HFF-Myc (cell line): ENCODE results near the gene EDIL3.
"Not testable (repeated sequence)": the region's sequence is repeated elsewhere in the genome, so short reads cannot be mapped to it uniquely, and the experiment has no call there.

Experiments
- DNase-seq: peaks from one replicate; pipeline ENCODE4 v3.0.0-alpha.2; 2011; ENCODE audit warnings: low read depth; ENCODE audit errors: extremely low read depth
- H3K4me3 ChIP-seq: replicated peaks from 2 replicates; pipeline ENCODE4 v1.5.1; 2011; ENCODE audit warnings: low read depth, mild to moderate bottlenecking, control low read depth, low read length
- CTCF ChIP-seq: IDR thresholded peaks from 2 replicates; pipeline ENCODE4 v1.5.1; 2012; ENCODE audit warnings: mild to moderate bottlenecking, low read depth, low read length, control low read depth; ENCODE audit errors: missing control alignments

EDIL3 gene

GRCh38 chr5:84299959-84300358, 84.7 kb downstream of the EDIL3 start:
- no peak for TF ChIP-seq CTCF
- DNase-seq: no peak
- no peak overlapping the region for H3K4me3 ChIP-seq

GRCh38 chr5:84298628-84299027, 86.1 kb downstream of the EDIL3 start:
- no peak for TF ChIP-seq CTCF
- no peak overlapping the region for H3K4me3 ChIP-seq
- DNase-seq: no peak

- not testable (repeated sequence) for H3K4me3 ChIP-seq, DNase-seq
Observed at GRCh38 chr5:84297641-84298040, 87.0 kb downstream of the EDIL3 start.

GRCh38 chr5:84292788-84293653, 91.7 kb downstream of the EDIL3 start:
- no peak for DNase-seq
- H3K4me3 ChIP-seq: no peak overlapping the region
- no peak for TF ChIP-seq CTCF

GRCh38 chr5:84292000-84292642, 92.6 kb downstream of the EDIL3 start:
- no peak for TF ChIP-seq CTCF
- DNase-seq: no peak
- H3K4me3 ChIP-seq: no peak overlapping the region

GRCh38 chr5:84290673-84291072, 94.0 kb downstream of the EDIL3 start:
- TF ChIP-seq CTCF: no peak
- H3K4me3 ChIP-seq: no peak overlapping the region
- DNase-seq: no peak

- no peak for TF ChIP-seq CTCF
- no peak for DNase-seq
Observed at GRCh38 chr5:84290161-84290560, 94.5 kb downstream of the EDIL3 start.

More at GRCh38 chr5:84290161-84290560, 94.5 kb downstream of the EDIL3 start:
- H3K4me3 ChIP-seq: no peak overlapping the region
